Gastrocnemius medialis (tissue), 4 donors: ENCODE data around the gene ERN2. TPM values are rescaled to one million over a fixed set of nuclear protein-coding genes. Genes with fewer than 3 reads are reported as not detected.
"Not testable (repeated sequence)": the region's sequence is repeated elsewhere in the genome, so short reads cannot be mapped to it uniquely, and the experiment has no call there.

ENCODE experiments used
- ATAC-seq, 2 donors: fragments of 150-250 bp; one replicate each; pipeline ENCODE4 v1.9.1; 2016
- DNase-seq, 2 donors: peaks; one replicate each; pipeline ENCODE4 v3.0.0-alpha.2; 2019
- H3K27ac ChIP-seq, 4 donors: fragments of 200-600 bp; sonication (generic); 1 replicate in 1 of 4; 2 replicates in 3 of 4; pipeline ENCODE4 v1.5.1; 2016 to 2018; ENCODE audit warnings: mild to moderate bottlenecking in 2 of 4, moderate library complexity in 1 of 4
- H3K27me3 ChIP-seq, 3 donors: fragments of 200-600 bp; sonication (generic) in 2 of 3; 1 replicate in 1 of 3; 2 replicates in 2 of 3; pipeline versions ENCODE4 v1.5.1 to v1.6.0; 2016 to 2019; ENCODE audit warnings: mild to moderate bottlenecking in 1 of 3, moderate library complexity in 1 of 3
- H3K36me3 ChIP-seq, 2 donors: fragments of 200-600 bp; sonication (generic) in 1 of 2; one replicate each; pipeline ENCODE4 v1.5.1; 2017 to 2018
- H3K4me1 ChIP-seq, 2 donors: fragments of 200-600 bp; sonication (generic) in 1 of 2; one replicate each; pipeline ENCODE4 v1.5.1; 2016 to 2017; ENCODE audit warnings: mild to moderate bottlenecking in 2 of 2
- H3K4me3 ChIP-seq, 4 donors: fragments of 200-600 bp; sonication (generic) in 3 of 4; 1 replicate in 1 of 4; 2 replicates in 3 of 4; pipeline ENCODE4 v1.5.1; 2016 to 2019; ENCODE audit warnings: mild to moderate bottlenecking in 2 of 4
- H3K9me3 ChIP-seq, 3 donors: fragments of 200-600 bp; sonication (generic) in 2 of 3; 1 replicate in 1 of 3; 2 replicates in 2 of 3; pipeline ENCODE4 v1.5.1; 2016 to 2019
- POLR2A ChIP-seq, 2 donors: fragments of 450-650 bp; IDR thresholded peaks; one replicate each; pipeline ENCODE4 v1.6.1; 2017; ENCODE audit warnings: antibody characterized with exemption in 2 of 2, mild to moderate bottlenecking in 2 of 2, moderate library complexity in 2 of 2
- in situ Hi-C, 4 donors: fragments of 200-750 bp; cut with MboI; loops; one replicate each; pipeline versions ENCODE4 v1.15.0 to v1.8.0; 2017; ENCODE audit warnings: low sequenced_read_pairs in 4 of 4
- intact Hi-C: fragments of 100-400 bp; cut with DNase I; formaldehyde crosslinking; loops from one replicate; pipeline ENCODE4 v1.15.1; 2023; ENCODE audit warnings: low total_unique reads
- total RNA-seq, 4 donors: library from RNA; depleted of rRNA; stranded (reverse); fragments of >200 nt; gene quantifications; one replicate each; pipeline versions ENCODE4 v1.1.0 to v1.2.3, GENCODE V29; 2016
- TF ChIP-seq, protein P1 (sequence below), 5 experiments: fragments of 450-650 bp in 3 of 5; fragments of 200-600 bp in 2 of 5; sonication (generic) in 2 of 5; IDR thresholded peaks in 4 of 5; conservative IDR thresholded peaks in 1 of 5; 1 replicate in 4 of 5; 2 replicates in 1 of 5; pipeline ENCODE4 v1.5.1; 2016 to 2019; ENCODE audit warnings: antibody characterized with exemption in 5 of 5, mild to moderate bottlenecking in 3 of 5, moderate library complexity in 3 of 5

Gene ERN2
- total RNA-seq, 4 donors from 2014 or later: 1.1 TPM; not detected in 3

DNA sequence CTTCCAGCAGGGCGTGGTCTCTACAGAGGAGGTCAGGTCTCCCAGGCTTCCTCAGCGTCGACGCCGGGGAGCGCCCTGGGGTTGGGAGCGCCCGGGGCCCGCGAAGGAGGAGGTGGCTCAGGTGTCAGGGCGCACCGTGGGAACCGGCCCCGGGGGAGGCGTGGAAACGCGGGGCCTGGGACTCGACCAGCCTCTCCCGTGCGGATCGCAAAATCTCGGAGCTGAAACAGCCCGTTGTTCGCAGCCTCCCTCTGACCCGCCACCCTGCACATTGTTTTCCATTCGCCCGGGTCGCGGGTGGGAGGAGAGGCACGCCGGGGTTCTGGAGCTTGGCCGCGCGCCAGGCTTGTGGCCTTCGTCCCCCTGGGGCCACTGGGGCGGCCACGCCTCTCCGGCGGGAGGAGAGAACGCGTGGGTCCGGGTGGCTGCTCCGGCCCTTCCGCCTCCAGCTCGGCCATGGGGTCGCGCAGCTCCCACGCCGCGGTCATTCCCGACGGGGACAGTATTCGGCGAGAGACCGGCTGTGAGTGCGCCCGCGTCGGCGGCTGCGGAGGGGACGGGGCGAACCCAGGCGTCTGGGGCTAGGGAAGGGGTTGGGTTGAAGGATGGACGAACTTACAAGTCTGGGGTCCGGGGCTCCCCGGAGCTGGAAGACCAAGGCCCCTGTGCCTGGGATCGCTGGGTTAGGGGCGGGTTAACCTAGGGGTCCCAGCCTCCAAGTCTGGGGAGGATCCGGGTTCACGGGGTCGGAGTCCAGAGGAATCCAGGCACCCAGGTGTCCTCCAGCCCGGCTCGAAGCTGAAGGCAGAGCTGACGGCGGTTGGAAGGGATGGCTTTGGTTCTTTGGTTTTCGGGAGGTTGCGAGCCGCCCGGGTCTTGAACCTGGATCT lies 41.8 kb upstream of the ERN2 start, which contains the start of gene CHP2:
Gene CHP2 (plus strand): TSS at position 433 of the 890 bp plus-strand sequence. CDS start 24 bp downstream, at position 457.
- no peak for ATAC-seq
- Histone ChIP-seq H3K27me3 (peaks cover 22 to 24% (median 24%) of the 10 kb centered on the region in 3 donors), H3K4me3 (peak within 1 kb of the TSS in 3 of 4 donors; percentile 10 to 17 (median 11)), H3K36me3 (no peaks in the 10 kb centered on the region), H3K4me1 (no peaks in the 10 kb centered on the region), H3K9me3 (no peaks in the 10 kb centered on the region), H3K27ac (no peak within 1 kb of the TSS)
- intact Hi-C loops (no loop called here), in situ Hi-C loops (no loop called here)
- no peak for DNase-seq
- no peak for TF ChIP-seq POLR2A (IDR thresholded peaks at IDR 0.05)
- TF ChIP-seq, protein P1, sequence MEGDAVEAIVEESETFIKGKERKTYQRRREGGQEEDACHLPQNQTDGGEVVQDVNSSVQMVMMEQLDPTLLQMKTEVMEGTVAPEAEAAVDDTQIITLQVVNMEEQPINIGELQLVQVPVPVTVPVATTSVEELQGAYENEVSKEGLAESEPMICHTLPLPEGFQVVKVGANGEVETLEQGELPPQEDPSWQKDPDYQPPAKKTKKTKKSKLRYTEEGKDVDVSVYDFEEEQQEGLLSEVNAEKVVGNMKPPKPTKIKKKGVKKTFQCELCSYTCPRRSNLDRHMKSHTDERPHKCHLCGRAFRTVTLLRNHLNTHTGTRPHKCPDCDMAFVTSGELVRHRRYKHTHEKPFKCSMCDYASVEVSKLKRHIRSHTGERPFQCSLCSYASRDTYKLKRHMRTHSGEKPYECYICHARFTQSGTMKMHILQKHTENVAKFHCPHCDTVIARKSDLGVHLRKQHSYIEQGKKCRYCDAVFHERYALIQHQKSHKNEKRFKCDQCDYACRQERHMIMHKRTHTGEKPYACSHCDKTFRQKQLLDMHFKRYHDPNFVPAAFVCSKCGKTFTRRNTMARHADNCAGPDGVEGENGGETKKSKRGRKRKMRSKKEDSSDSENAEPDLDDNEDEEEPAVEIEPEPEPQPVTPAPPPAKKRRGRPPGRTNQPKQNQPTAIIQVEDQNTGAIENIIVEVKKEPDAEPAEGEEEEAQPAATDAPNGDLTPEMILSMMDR (IDR thresholded peaks at IDR 0.05 in 4 of 5, conservative IDR thresholded peaks at IDR 0.05 in 1 of 5): no peak

DNA sequence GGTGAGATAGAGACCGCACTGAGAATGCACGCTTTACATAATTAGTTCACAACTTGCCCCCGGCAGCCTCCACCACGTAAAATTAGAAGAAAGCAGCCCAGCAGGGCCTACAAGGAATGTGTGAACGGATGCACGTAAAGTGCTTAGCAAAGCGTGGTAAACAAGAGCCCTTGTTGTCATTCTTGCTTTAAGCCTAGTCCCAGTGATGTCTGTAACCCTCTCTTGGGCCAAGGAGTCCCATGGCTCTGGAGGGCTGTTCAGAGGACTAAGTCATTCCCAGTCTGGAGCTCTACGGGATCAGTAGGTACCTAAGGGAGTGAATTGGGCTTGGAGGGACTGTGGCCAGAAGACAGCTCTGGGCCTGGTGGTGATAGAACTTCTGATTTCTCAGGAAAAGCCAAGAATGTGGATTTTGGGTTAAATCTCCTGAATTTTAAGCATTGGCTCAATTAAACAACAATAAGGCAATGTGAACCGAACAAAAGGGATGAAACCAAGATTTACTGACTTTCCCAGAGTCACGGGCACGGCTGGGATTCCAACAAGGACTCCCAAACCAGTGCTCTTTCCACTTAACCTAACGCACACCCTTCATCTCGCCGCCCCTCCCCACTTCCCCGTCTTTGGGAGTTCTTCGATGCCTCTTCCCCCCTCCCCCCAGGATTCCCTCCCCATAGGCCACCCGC lies 41.0 kb upstream of the ERN2 start:
- Histone ChIP-seq H3K4me3 (peak overlapping the region in 1 of 4 donors; percentile 17), H3K4me1 (no peaks in the 10 kb centered on the region), H3K27me3 (peaks cover 22 to 24% (median 24%) of the 10 kb centered on the region in 3 donors), H3K9me3 (no peaks in the 10 kb centered on the region), H3K27ac (no peak overlapping the region), H3K36me3 (no peaks in the 10 kb centered on the region)
- intact Hi-C loops: no loop called here
- no peak for DNase-seq
- in situ Hi-C loops: no loop called here
- no peak for ATAC-seq
- TF ChIP-seq, protein P1 (IDR thresholded peaks at IDR 0.05 in 4 of 5, conservative IDR thresholded peaks at IDR 0.05 in 1 of 5): no peak
- no peak for TF ChIP-seq POLR2A (IDR thresholded peaks at IDR 0.05)

DNA sequence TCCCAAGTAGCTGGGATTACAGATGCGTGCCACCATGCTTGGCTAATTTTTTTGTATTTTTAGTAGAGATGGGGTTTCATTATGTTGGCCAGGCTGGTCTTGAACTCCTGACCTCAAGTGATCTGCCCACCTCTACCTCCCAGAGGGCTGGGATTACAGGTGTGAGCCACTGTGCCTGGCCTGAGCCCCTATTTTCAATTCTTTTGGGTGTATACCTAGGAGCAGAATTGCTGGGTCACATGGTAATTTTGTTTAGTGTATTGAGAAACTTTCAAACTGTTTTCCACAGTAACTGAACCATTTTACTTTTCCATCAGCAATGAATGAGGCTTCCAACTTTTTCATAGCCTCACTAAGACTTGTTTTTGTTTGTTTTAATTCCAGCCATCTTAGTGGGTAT lies 38.0 kb upstream of the ERN2 start:
- H3K9me3 ChIP-seq, DNase-seq, in situ Hi-C loops, H3K4me1 ChIP-seq, intact Hi-C loops, H3K4me3 ChIP-seq, H3K27ac ChIP-seq, H3K36me3 ChIP-seq, ATAC-seq: not testable (repeated sequence)
- H3K27me3 ChIP-seq: peaks cover 14 to 21% (median 18%) of the 10 kb centered on the region in 3 donors

DNA sequence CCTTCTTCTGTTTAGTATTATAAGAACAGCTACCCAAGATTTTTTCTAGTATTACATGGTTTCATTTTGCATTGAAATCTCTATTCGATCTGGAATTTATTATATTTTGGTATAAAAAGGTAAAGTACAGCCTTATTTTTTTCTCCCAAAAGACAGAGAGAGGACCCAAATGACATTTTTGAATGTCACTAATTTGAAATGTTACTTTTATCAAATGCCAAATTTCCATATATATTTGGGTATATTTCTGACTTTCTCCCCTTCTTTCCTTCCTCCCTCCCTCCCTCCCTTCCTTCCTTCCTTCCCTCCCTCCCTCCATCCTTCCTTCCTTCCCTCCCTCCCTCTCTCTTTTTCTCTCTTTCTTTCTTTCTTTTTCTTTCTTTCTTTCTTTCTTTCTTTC lies 35.6 kb upstream of the ERN2 start:
- in situ Hi-C loops (no loop called here), intact Hi-C loops (no loop called here)
- H3K27ac ChIP-seq: no peak overlapping the region
- DNase-seq (no peak), ATAC-seq (no peak)
- no peaks in the 10 kb centered on the region for H3K36me3 ChIP-seq
- no peaks in the 10 kb centered on the region for H3K4me1 ChIP-seq
- no peak overlapping the region for H3K4me3 ChIP-seq
- TF ChIP-seq, protein P1 (IDR thresholded peaks at IDR 0.05 in 4 of 5, conservative IDR thresholded peaks at IDR 0.05 in 1 of 5): no peak
- TF ChIP-seq POLR2A (IDR thresholded peaks at IDR 0.05): no peak
- peaks cover 0 to under 1% (median 0%) of the 10 kb centered on the region in 3 donors for H3K27me3 ChIP-seq
- no peaks in the 10 kb centered on the region for H3K9me3 ChIP-seq

DNA sequence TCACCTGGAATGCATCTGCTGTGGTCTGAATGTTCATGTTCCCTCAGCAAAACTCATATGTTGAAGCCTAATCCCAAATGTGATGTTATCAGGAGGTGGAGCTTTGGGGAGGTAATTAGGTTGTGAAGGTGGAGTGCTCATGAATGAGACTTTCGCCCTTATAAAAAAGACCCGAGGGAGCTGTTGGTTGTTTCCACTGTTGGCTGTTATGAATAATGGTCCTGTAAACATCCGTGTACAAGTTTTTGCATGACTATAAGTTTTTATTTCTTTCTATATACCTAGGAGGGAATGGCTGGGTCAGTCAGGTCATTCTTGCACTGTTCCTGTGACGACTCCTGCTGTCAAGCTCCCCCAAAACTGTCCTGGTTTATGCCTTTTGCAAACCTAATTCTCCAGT lies 32.2 kb upstream of the ERN2 start:
- TF ChIP-seq, protein P1 (IDR thresholded peaks at IDR 0.05 in 4 of 5, conservative IDR thresholded peaks at IDR 0.05 in 1 of 5): no peak
- TF ChIP-seq POLR2A (IDR thresholded peaks at IDR 0.05): no peak
- intact Hi-C loops: no loop called here

More for the DNA sequence above, 32.2 kb upstream of the ERN2 start:
- H3K4me3 ChIP-seq: no peak overlapping the region
- no peak for ATAC-seq
- in situ Hi-C loops: no loop called here
- H3K9me3 ChIP-seq: no peaks in the 10 kb centered on the region
- no peaks in the 10 kb centered on the region for H3K36me3 ChIP-seq
- no peaks in the 10 kb centered on the region for H3K27me3 ChIP-seq
- no peak for DNase-seq
- no peak overlapping the region for H3K27ac ChIP-seq
- H3K4me1 ChIP-seq: no peaks in the 10 kb centered on the region
